Caki2 (cell line): ENCODE data around the gene AGBL1. TPM values are rescaled to one million over a fixed set of nuclear protein-coding genes. Genes with fewer than 3 reads are reported as not detected.

Experiments
- DNase-seq: peaks from one replicate; pipeline ENCODE4 v3.0.0-alpha.2; 2015; ENCODE audit warnings: low read depth
- in situ Hi-C: cut with HindIII; loops from 2 replicates; pipeline ENCODE4 v1.10.0; 2016; ENCODE audit warnings: low sequenced_read_pairs, low pct_unique_long_range_greater_than_20kb, mixed read lengths
- total RNA-seq: library from RNA; depleted of rRNA; stranded (reverse); fragments of >200 nt; shearing (Covaris generic); gene quantifications from 2 replicates; pipeline ENCODE4 v1.2.3, GENCODE V29; 2014; ENCODE audit warnings: low replicate concordance

AGBL1 gene
- total RNA-seq, 1 experiment from 2014 or later: not detected

- no peak for DNase-seq
Observed at GRCh38 chr15:86837294-86838061, 757.8 kb downstream of the AGBL1 start.

GRCh38 chr15:86839502-86839901 lies 759.8 kb downstream of the AGBL1 start:
- in situ Hi-C loops: no loop called here
- no peak for DNase-seq

More at GRCh38 chr15:86837294-86838061, 757.8 kb downstream of the AGBL1 start:
- in situ Hi-C loops: no loop called here

- no peak for DNase-seq
- in situ Hi-C loops: no loop called here
Observed at GRCh38 chr15:86840996-86841395, 761.3 kb downstream of the AGBL1 start.

GRCh38 chr15:86842199-86842598 lies 762.5 kb downstream of the AGBL1 start:
- no peak for DNase-seq
- in situ Hi-C loops: no loop called here

GRCh38 chr15:86846036-86846435 lies 766.4 kb downstream of the AGBL1 start:
- no peak for DNase-seq
- in situ Hi-C loops: no loop called here

GRCh38 chr15:86849136-86849535 lies 769.5 kb downstream of the AGBL1 start:
- DNase-seq: no peak
- in situ Hi-C loops: no loop called here

- in situ Hi-C loops: no loop called here
- DNase-seq: no peak
Observed at GRCh38 chr15:86849558-86850285, 770.1 kb downstream of the AGBL1 start.

GRCh38 chr15:86850939-86851338 lies 771.3 kb downstream of the AGBL1 start:
- in situ Hi-C loops: no loop called here
- DNase-seq: no peak

GRCh38 chr15:86852741-86853140 lies 773.1 kb downstream of the AGBL1 start:
- DNase-seq: no peak
- in situ Hi-C loops: no loop called here

- DNase-seq: no peak
- in situ Hi-C loops: no loop called here
Observed at GRCh38 chr15:86854176-86854575, 774.5 kb downstream of the AGBL1 start.

- no peak for DNase-seq
- in situ Hi-C loops: no loop called here
Observed at GRCh38 chr15:86855307-86856291, 775.9 kb downstream of the AGBL1 start.

GRCh38 chr15:86857701-86858100 lies 778.0 kb downstream of the AGBL1 start:
- DNase-seq: no peak
- in situ Hi-C loops: no loop called here

- in situ Hi-C loops: no loop called here
- DNase-seq: no peak
Observed at GRCh38 chr15:86863226-86863915, 783.7 kb downstream of the AGBL1 start.

- in situ Hi-C loops: no loop called here
- DNase-seq: no peak
Observed at GRCh38 chr15:86865920-86866319, 786.2 kb downstream of the AGBL1 start.

- in situ Hi-C loops: no loop called here
- DNase-seq: no peak
Observed at GRCh38 chr15:86870846-86871245, 791.2 kb downstream of the AGBL1 start.

- no peak for DNase-seq
- in situ Hi-C loops: no loop called here
Observed at GRCh38 chr15:86871964-86872363, 792.3 kb downstream of the AGBL1 start.

GRCh38 chr15:86872782-86873181 lies 793.1 kb downstream of the AGBL1 start:
- no peak for DNase-seq
- in situ Hi-C loops: no loop called here

- DNase-seq: no peak
- in situ Hi-C loops: no loop called here
Observed at GRCh38 chr15:86875067-86875466, 795.4 kb downstream of the AGBL1 start.
